Kidney epithelial cell (primary cell): ENCODE measurements around the gene BLMH. TPM values are rescaled to one million over a fixed set of nuclear protein-coding genes. Genes with fewer than 3 reads are reported as not detected.

Experiments
- DNase-seq: peaks from one replicate; pipeline ENCODE4 v3.0.0-alpha.2; 2010; ENCODE audit warnings: low read depth
- H3K27me3 ChIP-seq: 2 replicates; pipeline ENCODE4 v1.6.0; 2011; ENCODE audit warnings: low read length; ENCODE audit not compliant: control insufficient read depth, insufficient read depth
- H3K36me3 ChIP-seq: 2 replicates; pipeline ENCODE4 v1.5.1; 2011; ENCODE audit warnings: low read length; ENCODE audit not compliant: control insufficient read depth, insufficient read depth
- H3K4me3 ChIP-seq: 2 replicates; pipeline ENCODE4 v1.5.1; 2011; ENCODE audit warnings: low read depth, mild to moderate bottlenecking, control low read depth, low read length
- CTCF ChIP-seq: IDR thresholded peaks from 2 replicates; pipeline ENCODE4 v1.5.1; 2011; ENCODE audit warnings: mild to moderate bottlenecking, moderate library complexity, low read length, control low read depth, inconsistent platforms; ENCODE audit not compliant: insufficient read depth, poor library complexity, severe bottlenecking
- total RNA-seq: library from RNA; depleted of rRNA; stranded (reverse); fragments of >200 nt; gene quantifications from 2 replicates; pipeline ENCODE4 v1.2.3, GENCODE V29; 2015

Gene BLMH
- total RNA-seq, 1 donor from 2014 or later = 29.4 TPM

- no peak overlapping the region for H3K4me3 ChIP-seq
- no peak for TF ChIP-seq CTCF
- no peaks in the 10 kb centered on the region for H3K36me3 ChIP-seq
- DNase-seq = no peak
- H3K27me3 ChIP-seq = no peaks in the 10 kb centered on the region
Measured at GRCh38 chr17:30199600-30199999, 92.1 kb downstream of the BLMH start.

Other genes starting within 250 kb of the BLMH start
- gene NSRP1, start 175.1 kb downstream of the BLMH start, total RNA-seq = 9.4 and 11.1 TPM in 2 replicates
- under 0.01 TPM in 1 of 2 replicates, not detected in the other for gene SLC6A4, start 56.2 kb downstream of the BLMH start, total RNA-seq
- not detected in 2 replicates for gene TMIGD1, start 42.1 kb upstream of the BLMH start, total RNA-seq
- 97.9 and 118 TPM in 2 replicates for gene CPD, start 87.0 kb upstream of the BLMH start, total RNA-seq
- 35.1 and 38.3 TPM in 2 replicates for gene GOSR1, start 185.5 kb upstream of the BLMH start, total RNA-seq